ENCODE measurements around the gene MORN5.

MORN5 gene

GRCh38 chr9:122180633-122181032 is 20.9 kb downstream of the MORN5 start:
- TF ChIP-seq PAX5 (IDR thresholded peaks at IDR 0.05; ENCODE audit: insufficient read depth, low read length, severe bottlenecking) (no peak), SPI1 (IDR thresholded peaks at IDR 0.05; ENCODE audit: low read depth, low read length) (no peak), POU2F2 (IDR thresholded peaks at IDR 0.05; ENCODE audit: low read depth, low read length) (no peak), TAF1 (IDR thresholded peaks at IDR 0.05; ENCODE audit: low read depth, low read length) (no peak), POLR2A (IDR thresholded peaks at IDR 0.05; ENCODE audit: low read depth, low read length) (no peak), POLR2AphosphoS5 (IDR thresholded peaks at IDR 0.05; ENCODE audit: low read depth, low read length) (no peak)
- DNase-seq (ENCODE audit: insufficient read length, low spot score) (no peak), FAIRE-seq (no peak)

- FAIRE-seq (no peak), DNase-seq (ENCODE audit: insufficient read length, low spot score) (no peak)
- no peak for TF ChIP-seq SPI1 (IDR thresholded peaks at IDR 0.05; ENCODE audit: low read depth, low read length)
- no peak for TF ChIP-seq TAF1 (IDR thresholded peaks at IDR 0.05; ENCODE audit: low read depth, low read length)
- no peak for TF ChIP-seq POLR2A (IDR thresholded peaks at IDR 0.05; ENCODE audit: low read depth, low read length)
- no peak for TF ChIP-seq PAX5 (IDR thresholded peaks at IDR 0.05; ENCODE audit: insufficient read depth, low read length, severe bottlenecking)
- TF ChIP-seq POU2F2 (IDR thresholded peaks at IDR 0.05; ENCODE audit: low read depth, low read length): no peak
- no peak for TF ChIP-seq POLR2AphosphoS5 (IDR thresholded peaks at IDR 0.05; ENCODE audit: low read depth, low read length)
Measured at GRCh38 chr9:122183501-122183900, 23.8 kb downstream of the MORN5 start.

- FAIRE-seq: no peak
- DNase-seq (ENCODE audit: insufficient read length, low spot score): no peak
- no peak for TF ChIP-seq POLR2A (IDR thresholded peaks at IDR 0.05; ENCODE audit: low read depth, low read length)
- TF ChIP-seq POLR2AphosphoS5 (IDR thresholded peaks at IDR 0.05; ENCODE audit: low read depth, low read length): no peak
- no peak for TF ChIP-seq TAF1 (IDR thresholded peaks at IDR 0.05; ENCODE audit: low read depth, low read length)
- no peak for TF ChIP-seq SPI1 (IDR thresholded peaks at IDR 0.05; ENCODE audit: low read depth, low read length)
- no peak for TF ChIP-seq POU2F2 (IDR thresholded peaks at IDR 0.05; ENCODE audit: low read depth, low read length)
- TF ChIP-seq PAX5 (IDR thresholded peaks at IDR 0.05; ENCODE audit: insufficient read depth, low read length, severe bottlenecking): no peak
Measured at GRCh38 chr9:122184551-122184950, 24.8 kb downstream of the MORN5 start.

GRCh38 chr9:122186301-122186700 is 26.6 kb downstream of the MORN5 start:
- DNase-seq (ENCODE audit: insufficient read length, low spot score) (no peak), FAIRE-seq (no peak)
- TF ChIP-seq POU2F2 (IDR thresholded peaks at IDR 0.05; ENCODE audit: low read depth, low read length) (no peak), PAX5 (IDR thresholded peaks at IDR 0.05; ENCODE audit: insufficient read depth, low read length, severe bottlenecking) (no peak), SPI1 (IDR thresholded peaks at IDR 0.05; ENCODE audit: low read depth, low read length) (no peak), TAF1 (IDR thresholded peaks at IDR 0.05; ENCODE audit: low read depth, low read length) (no peak), POLR2AphosphoS5 (IDR thresholded peaks at IDR 0.05; ENCODE audit: low read depth, low read length) (no peak), POLR2A (IDR thresholded peaks at IDR 0.05; ENCODE audit: low read depth, low read length) (no peak)

GRCh38 chr9:122186777-122187470 is 27.2 kb downstream of the MORN5 start:
- DNase-seq (ENCODE audit: insufficient read length, low spot score) (no peak), FAIRE-seq (no peak)
- TF ChIP-seq POLR2AphosphoS5 (IDR thresholded peaks at IDR 0.05; ENCODE audit: low read depth, low read length) (no peak), POU2F2 (IDR thresholded peaks at IDR 0.05; ENCODE audit: low read depth, low read length) (no peak), POLR2A (IDR thresholded peaks at IDR 0.05; ENCODE audit: low read depth, low read length) (no peak), PAX5 (IDR thresholded peaks at IDR 0.05; ENCODE audit: insufficient read depth, low read length, severe bottlenecking) (no peak), TAF1 (IDR thresholded peaks at IDR 0.05; ENCODE audit: low read depth, low read length) (no peak), SPI1 (IDR thresholded peaks at IDR 0.05; ENCODE audit: low read depth, low read length) (no peak)

- TF ChIP-seq TAF1 (IDR thresholded peaks at IDR 0.05; ENCODE audit: low read depth, low read length): no peak
- TF ChIP-seq PAX5 (IDR thresholded peaks at IDR 0.05; ENCODE audit: insufficient read depth, low read length, severe bottlenecking): no peak
- no peak for TF ChIP-seq POU2F2 (IDR thresholded peaks at IDR 0.05; ENCODE audit: low read depth, low read length)
- no peak for TF ChIP-seq POLR2A (IDR thresholded peaks at IDR 0.05; ENCODE audit: low read depth, low read length)
- no peak for TF ChIP-seq SPI1 (IDR thresholded peaks at IDR 0.05; ENCODE audit: low read depth, low read length)
- TF ChIP-seq POLR2AphosphoS5 (IDR thresholded peaks at IDR 0.05; ENCODE audit: low read depth, low read length): no peak
- DNase-seq (ENCODE audit: insufficient read length, low spot score): no peak
- no peak for FAIRE-seq
Measured at GRCh38 chr9:122188369-122188768, 28.7 kb downstream of the MORN5 start.

- no peak for FAIRE-seq
- TF ChIP-seq TAF1 (IDR thresholded peaks at IDR 0.05; ENCODE audit: low read depth, low read length): no peak
- no peak for TF ChIP-seq SPI1 (IDR thresholded peaks at IDR 0.05; ENCODE audit: low read depth, low read length)
- no peak for TF ChIP-seq POU2F2 (IDR thresholded peaks at IDR 0.05; ENCODE audit: low read depth, low read length)
- no peak for TF ChIP-seq PAX5 (IDR thresholded peaks at IDR 0.05; ENCODE audit: insufficient read depth, low read length, severe bottlenecking)
- TF ChIP-seq POLR2A (IDR thresholded peaks at IDR 0.05; ENCODE audit: low read depth, low read length): no peak
- TF ChIP-seq POLR2AphosphoS5 (IDR thresholded peaks at IDR 0.05; ENCODE audit: low read depth, low read length): no peak
- DNase-seq (ENCODE audit: insufficient read length, low spot score): no peak
Measured at GRCh38 chr9:122190597-122191381, 31.1 kb downstream of the MORN5 start.

- FAIRE-seq (no peak), DNase-seq (ENCODE audit: insufficient read length, low spot score) (no peak)
- TF ChIP-seq POLR2AphosphoS5 (IDR thresholded peaks at IDR 0.05; ENCODE audit: low read depth, low read length): no peak
- no peak for TF ChIP-seq POU2F2 (IDR thresholded peaks at IDR 0.05; ENCODE audit: low read depth, low read length)
- TF ChIP-seq POLR2A (IDR thresholded peaks at IDR 0.05; ENCODE audit: low read depth, low read length): no peak
- no peak for TF ChIP-seq SPI1 (IDR thresholded peaks at IDR 0.05; ENCODE audit: low read depth, low read length)
- TF ChIP-seq TAF1 (IDR thresholded peaks at IDR 0.05; ENCODE audit: low read depth, low read length): no peak
- no peak for TF ChIP-seq PAX5 (IDR thresholded peaks at IDR 0.05; ENCODE audit: insufficient read depth, low read length, severe bottlenecking)
Measured at GRCh38 chr9:122191584-122191983, 31.9 kb downstream of the MORN5 start.

GRCh38 chr9:122192261-122192875 is 32.7 kb downstream of the MORN5 start:
- FAIRE-seq (no peak), DNase-seq (ENCODE audit: insufficient read length, low spot score) (no peak)
- no peak for TF ChIP-seq PAX5 (IDR thresholded peaks at IDR 0.05; ENCODE audit: insufficient read depth, low read length, severe bottlenecking)
- TF ChIP-seq SPI1 (IDR thresholded peaks at IDR 0.05; ENCODE audit: low read depth, low read length): no peak
- TF ChIP-seq POLR2AphosphoS5 (IDR thresholded peaks at IDR 0.05; ENCODE audit: low read depth, low read length): no peak
- TF ChIP-seq TAF1 (IDR thresholded peaks at IDR 0.05; ENCODE audit: low read depth, low read length): no peak
- no peak for TF ChIP-seq POU2F2 (IDR thresholded peaks at IDR 0.05; ENCODE audit: low read depth, low read length)
- TF ChIP-seq POLR2A (IDR thresholded peaks at IDR 0.05; ENCODE audit: low read depth, low read length): no peak

Data from GM12891 (cell line).